Liver (tissue), 9 donors: ENCODE data around the gene EPHB2. TPM values are rescaled to one million over a fixed set of nuclear protein-coding genes. Genes with fewer than 3 reads are reported as not detected.

Experiments
- DNase-seq: peaks from one replicate; pipeline ENCODE4 v3.0.0-alpha.2; 2017; ENCODE audit warnings: low spot score
- H3K27ac ChIP-seq, 2 donors: one replicate each; pipeline ENCODE4 v1.7.0; 2013; ENCODE audit warnings: inconsistent platforms in 2 of 2, low read length in 2 of 2, control low read depth in 1 of 2, low read depth in 1 of 2, mild to moderate bottlenecking in 1 of 2
- H3K27me3 ChIP-seq, 4 donors: one replicate each; pipeline versions ENCODE4 v1.6.1 to v1.7.0; 2013; ENCODE audit warnings: low read length in 3 of 4, inconsistent platforms in 1 of 4, mild to moderate bottlenecking in 1 of 4, moderate library complexity in 1 of 4; ENCODE audit not compliant: control insufficient read depth in 4 of 4, insufficient read depth in 4 of 4
- H3K36me3 ChIP-seq, 4 donors: one replicate each; pipeline versions ENCODE4 v1.6.1 to v1.7.0; 2013; ENCODE audit warnings: low read length in 3 of 4, mild to moderate bottlenecking in 3 of 4, low read depth in 1 of 4, moderate library complexity in 1 of 4; ENCODE audit not compliant: control insufficient read depth in 4 of 4, insufficient read depth in 3 of 4
- H3K4me1 ChIP-seq, 4 donors: one replicate each; pipeline versions ENCODE4 v1.6.1 to v1.7.0; 2013; ENCODE audit warnings: low read length in 3 of 4, mild to moderate bottlenecking in 3 of 4, moderate library complexity in 1 of 4; ENCODE audit not compliant: control insufficient read depth in 4 of 4, insufficient read depth in 4 of 4
- H3K4me3 ChIP-seq, 3 donors: one replicate each; pipeline versions ENCODE4 v1.6.1 to v1.7.0; 2013; ENCODE audit warnings: low read length in 3 of 3, control low read depth in 1 of 3, low read depth in 1 of 3, mild to moderate bottlenecking in 1 of 3
- H3K9ac ChIP-seq, 2 donors: one replicate each; pipeline ENCODE4 v1.7.0; 2013; ENCODE audit warnings: low read length in 2 of 2, mild to moderate bottlenecking in 2 of 2, moderate library complexity in 2 of 2, control low read depth in 1 of 2, low read depth in 1 of 2
- H3K9me3 ChIP-seq, 4 donors: one replicate each; pipeline versions ENCODE4 v1.6.1 to v1.7.0; 2013; ENCODE audit warnings: low read length in 3 of 4; ENCODE audit not compliant: control insufficient read depth in 4 of 4
- ATF3 ChIP-seq: IDR thresholded peaks from 2 replicates; pipeline ENCODE4 v1.6.1; 2016; ENCODE audit warnings: antibody characterized with exemption
- FOXA2 ChIP-seq: IDR thresholded peaks from 2 replicates; pipeline ENCODE4 v1.6.1; 2016; ENCODE audit warnings: antibody characterized with exemption
- GABPA ChIP-seq, 2 donors: IDR thresholded peaks in 1 of 2; conservative IDR thresholded peaks in 1 of 2; 2 replicates each; pipeline ENCODE4 v1.6.1; 2016; ENCODE audit warnings: antibody characterized with exemption in 2 of 2, mild to moderate bottlenecking in 1 of 2, moderate library complexity in 1 of 2
- HNF4A ChIP-seq, 2 donors: conservative IDR thresholded peaks; 2 replicates each; pipeline ENCODE4 v1.6.1; 2016; ENCODE audit warnings: antibody characterized with exemption in 2 of 2, mild to moderate bottlenecking in 2 of 2
- HNF4G ChIP-seq: IDR thresholded peaks from 2 replicates; pipeline ENCODE4 v1.6.1; 2016; ENCODE audit warnings: antibody characterized with exemption
- JUND ChIP-seq, 2 donors: IDR thresholded peaks; 2 replicates each; pipeline ENCODE4 v1.6.1; 2016; ENCODE audit warnings: antibody characterized with exemption in 2 of 2
- MAX ChIP-seq: IDR thresholded peaks from 2 replicates; pipeline ENCODE4 v1.6.1; 2016; ENCODE audit warnings: antibody characterized with exemption
- NR2F2 ChIP-seq: IDR thresholded peaks from 2 replicates; pipeline ENCODE4 v1.6.1; 2016; ENCODE audit warnings: antibody characterized with exemption
- REST ChIP-seq: IDR thresholded peaks from 2 replicates; pipeline ENCODE4 v1.6.1; 2016; ENCODE audit warnings: antibody characterized with exemption, mild to moderate bottlenecking
- TAF1 ChIP-seq: conservative IDR thresholded peaks from 2 replicates; pipeline ENCODE4 v1.6.1; 2016; ENCODE audit warnings: antibody characterized with exemption, mild to moderate bottlenecking
- ZBTB33 ChIP-seq: IDR thresholded peaks from 2 replicates; pipeline ENCODE4 v1.6.1; 2016; ENCODE audit warnings: antibody characterized with exemption
- WGBS: extraction: QIAGEN DNeasy Blood & Tissue Kit; methylation state at CpG from one replicate; pipeline ENCODE4 v1.1.7; 2013; 5-methylcytosine and 5-hydroxymethylcytosine counted together
- polyA plus RNA-seq, 2 donors: library from polyadenylated mRNA; stranded (reverse) in 1 of 2; unstranded in 1 of 2; fragments of 200-250 nt in 1 of 2; fragments of >200 nt in 1 of 2; fragmentation: Nextera tagmentation in 1 of 2; extraction: Ambion mirVana in 1 of 2; gene quantifications; one replicate each; pipeline versions ENCODE4 v1.2.1 to v1.2.3, GENCODE V29; 2013 to 2015
- total RNA-seq, 2 donors: library from RNA; depleted of rRNA; stranded (reverse); fragments of >200 nt; gene quantifications; one replicate each; pipeline ENCODE4 v1.2.3, GENCODE V29; 2014
- donor health status: healthy.
- donor health status: healthy.
- donor health status: healthy.
- donor health status: healthy.
- donor health status: healthy.

Gene EPHB2
- total and polyA plus RNA-seq, 4 donors, result 0.07 to 1.0 (median 0.38) TPM

GRCh38 chr1:22709227-22709626, 1.4 kb upstream of the EPHB2 start:
- Histone ChIP-seq H3K36me3 (no peaks in the 10 kb centered on the region), H3K27me3 (peaks cover 0 to 4% (median under 1%) of the 10 kb centered on the region in 4 donors), H3K4me3 (no peak overlapping the region), H3K4me1 (peaks cover 3 to 12% (median 5%) of the 10 kb centered on the region in 4 donors), H3K27ac (no peak overlapping the region), H3K9ac (no peak overlapping the region), H3K9me3 (no peaks in the 10 kb centered on the region)
- WGBS, result 74% methylated on average over 3 of the region's 3 CpGs
- TF ChIP-seq GABPA (IDR thresholded peaks at IDR 0.05 in 1 of 2, conservative IDR thresholded peaks at IDR 0.05 in 1 of 2) (no peak), TAF1 (no peak)
- no peak for DNase-seq

- H3K4me3 ChIP-seq, result peak overlapping the region in 1 of 3 donors; percentile 71
These were observed 543 bp upstream of the EPHB2 start for GRCh38 chr1:22709891-22710700.

More at GRCh38 chr1:22709891-22710700, 543 bp upstream of the EPHB2 start:
- peak; percentile 57 for DNase-seq
- 4% methylated on average over 50 of the region's 50 CpGs for WGBS
- Histone ChIP-seq H3K36me3 (no peaks in the 10 kb centered on the region), H3K4me1 (peaks cover 3 to 12% (median 5%) of the 10 kb centered on the region in 4 donors), H3K27ac (no peak overlapping the region), H3K9ac (no peak overlapping the region), H3K27me3 (peaks cover 0 to 4% (median under 1%) of the 10 kb centered on the region in 4 donors), H3K9me3 (no peaks in the 10 kb centered on the region)
- TF ChIP-seq HNF4A (conservative IDR thresholded peaks at IDR 0.05) (no peak), ZBTB33 (no peak), MAX (no peak), TAF1 (no peak), NR2F2 (no peak), REST (no peak), FOXA2 (no peak), JUND (IDR thresholded peaks at IDR 0.05) (no peak), ATF3 (no peak), HNF4G (no peak)
